Ovary (tissue), 3 donors: ENCODE measurements around the gene TAP2.
"Not testable (repeated sequence)": the region's sequence is repeated elsewhere in the genome, so short reads cannot be mapped to it uniquely, and the experiment has no call there.

Source experiments
- POLR2A ChIP-seq: fragments of 450-650 bp; IDR thresholded peaks from one replicate; pipeline ENCODE4 v1.6.1; 2017; ENCODE audit warnings: antibody characterized with exemption, mild to moderate bottlenecking, moderate library complexity
- TF ChIP-seq, protein P1 (sequence below), 3 donors: fragments of 450-650 bp in 2 of 3; fragments of 200-600 bp in 1 of 3; IDR thresholded peaks; one replicate each; pipeline versions ENCODE4 v1.5.1 to v1.8.0; 2016 to 2022; ENCODE audit warnings: antibody characterized with exemption in 3 of 3, mild to moderate bottlenecking in 1 of 3
- donor health status: DM: no; HTN: no; CAD: no.

DNA sequence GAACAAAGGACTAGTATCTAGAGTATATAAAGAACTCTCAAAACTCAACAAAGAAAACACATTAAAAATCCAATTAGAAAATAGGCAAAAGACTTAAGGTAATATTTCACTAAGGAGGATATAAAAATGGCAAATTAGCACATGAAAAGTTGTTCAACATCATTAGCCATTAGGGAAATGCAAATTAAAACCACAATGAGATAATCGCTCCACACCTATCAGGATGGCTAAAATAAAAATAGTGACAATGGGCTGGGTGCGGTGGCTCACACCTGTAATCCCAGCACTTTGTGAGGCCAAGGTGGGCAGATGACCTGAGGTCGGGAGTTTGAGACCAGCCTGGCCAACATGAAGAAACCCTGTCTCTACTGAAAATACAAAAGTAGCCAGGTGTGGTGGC, 42.4 kb upstream of the TAP2 start:
- TF ChIP-seq, protein P1, sequence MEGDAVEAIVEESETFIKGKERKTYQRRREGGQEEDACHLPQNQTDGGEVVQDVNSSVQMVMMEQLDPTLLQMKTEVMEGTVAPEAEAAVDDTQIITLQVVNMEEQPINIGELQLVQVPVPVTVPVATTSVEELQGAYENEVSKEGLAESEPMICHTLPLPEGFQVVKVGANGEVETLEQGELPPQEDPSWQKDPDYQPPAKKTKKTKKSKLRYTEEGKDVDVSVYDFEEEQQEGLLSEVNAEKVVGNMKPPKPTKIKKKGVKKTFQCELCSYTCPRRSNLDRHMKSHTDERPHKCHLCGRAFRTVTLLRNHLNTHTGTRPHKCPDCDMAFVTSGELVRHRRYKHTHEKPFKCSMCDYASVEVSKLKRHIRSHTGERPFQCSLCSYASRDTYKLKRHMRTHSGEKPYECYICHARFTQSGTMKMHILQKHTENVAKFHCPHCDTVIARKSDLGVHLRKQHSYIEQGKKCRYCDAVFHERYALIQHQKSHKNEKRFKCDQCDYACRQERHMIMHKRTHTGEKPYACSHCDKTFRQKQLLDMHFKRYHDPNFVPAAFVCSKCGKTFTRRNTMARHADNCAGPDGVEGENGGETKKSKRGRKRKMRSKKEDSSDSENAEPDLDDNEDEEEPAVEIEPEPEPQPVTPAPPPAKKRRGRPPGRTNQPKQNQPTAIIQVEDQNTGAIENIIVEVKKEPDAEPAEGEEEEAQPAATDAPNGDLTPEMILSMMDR (IDR thresholded peaks at IDR 0.05) = not testable (repeated sequence)
- TF ChIP-seq POLR2A = not testable (repeated sequence)
